Activated CD8-positive, alpha-beta memory T cell treated with anti-CD3 and anti-CD28 coated beads, Interleukin-2, amount 50 U/mL, for 1 hour (primary cell): Measurements from ENCODE around the gene CLEC4D.
"Not testable (repeated sequence)": the region's sequence is repeated elsewhere in the genome, so short reads cannot be mapped to it uniquely, and the experiment has no call there.

ENCODE experiments used
- DNase-seq: peaks from one replicate; pipeline ENCODE4 v3.0.0-alpha.2; 2020; ENCODE audit errors: extremely low read depth

CLEC4D gene

GRCh38 chr12:8513256-8513655 lies at the start of gene CLEC4D:
Gene CLEC4D, plus strand, starts transcription at chr12:8513503. Its CDS starts 230 bp downstream, at chr12:8513733.
- DNase-seq: no peak

DNA sequence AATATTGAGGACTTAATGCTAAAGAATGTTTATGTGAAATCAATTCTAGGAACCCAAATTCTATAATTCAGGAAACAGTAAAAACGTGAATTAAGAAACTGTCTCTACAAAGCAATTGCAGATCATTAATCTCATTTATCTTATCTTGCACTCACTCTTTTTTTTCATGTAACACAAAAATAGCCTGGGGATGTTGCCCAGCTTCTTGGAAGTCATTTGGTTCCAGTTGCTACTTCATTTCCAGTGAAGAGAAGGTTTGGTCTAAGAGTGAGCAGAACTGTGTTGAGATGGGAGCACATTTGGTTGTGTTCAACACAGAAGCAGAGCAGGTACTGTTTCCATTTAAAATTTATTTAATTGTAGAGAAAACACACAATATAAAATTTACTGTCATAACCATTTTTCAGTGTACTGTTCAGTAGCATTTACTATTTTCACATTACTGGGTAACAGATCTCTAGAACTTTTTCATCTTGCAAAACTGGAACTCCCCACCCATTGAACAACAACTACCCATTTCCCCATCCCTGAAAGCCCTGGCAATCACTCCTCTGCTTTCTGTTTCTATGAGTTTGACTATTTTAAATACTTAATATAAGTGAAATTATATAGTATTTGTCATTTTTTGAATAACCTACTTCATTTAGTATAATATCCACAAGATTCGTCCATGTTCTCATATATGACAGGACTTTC lies 47.9 kb upstream of the CLEC4D start:
- DNase-seq: no peak

- no peak for DNase-seq
Measured at GRCh38 chr12:8466241-8466640, 47.1 kb upstream of the CLEC4D start.

DNA sequence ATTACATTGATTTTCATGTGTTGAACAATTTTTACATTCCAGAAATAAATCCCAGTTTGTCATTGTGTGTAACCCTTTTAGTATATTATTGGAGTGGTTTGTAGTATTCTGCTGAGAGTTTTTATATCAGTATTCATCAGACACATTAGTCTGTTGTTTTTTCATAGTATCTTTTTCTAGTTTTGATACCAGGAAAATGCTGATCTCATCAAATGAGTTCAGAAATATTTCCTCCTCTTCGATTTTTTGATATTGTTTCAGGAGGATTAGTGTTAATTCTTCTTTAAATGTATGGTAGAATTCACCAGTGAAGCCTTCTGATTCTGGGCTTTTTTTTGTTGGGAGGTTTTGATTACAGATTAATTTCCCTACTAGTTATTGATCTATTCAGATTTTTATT lies 42.2 kb upstream of the CLEC4D start:
- DNase-seq: no peak

DNA sequence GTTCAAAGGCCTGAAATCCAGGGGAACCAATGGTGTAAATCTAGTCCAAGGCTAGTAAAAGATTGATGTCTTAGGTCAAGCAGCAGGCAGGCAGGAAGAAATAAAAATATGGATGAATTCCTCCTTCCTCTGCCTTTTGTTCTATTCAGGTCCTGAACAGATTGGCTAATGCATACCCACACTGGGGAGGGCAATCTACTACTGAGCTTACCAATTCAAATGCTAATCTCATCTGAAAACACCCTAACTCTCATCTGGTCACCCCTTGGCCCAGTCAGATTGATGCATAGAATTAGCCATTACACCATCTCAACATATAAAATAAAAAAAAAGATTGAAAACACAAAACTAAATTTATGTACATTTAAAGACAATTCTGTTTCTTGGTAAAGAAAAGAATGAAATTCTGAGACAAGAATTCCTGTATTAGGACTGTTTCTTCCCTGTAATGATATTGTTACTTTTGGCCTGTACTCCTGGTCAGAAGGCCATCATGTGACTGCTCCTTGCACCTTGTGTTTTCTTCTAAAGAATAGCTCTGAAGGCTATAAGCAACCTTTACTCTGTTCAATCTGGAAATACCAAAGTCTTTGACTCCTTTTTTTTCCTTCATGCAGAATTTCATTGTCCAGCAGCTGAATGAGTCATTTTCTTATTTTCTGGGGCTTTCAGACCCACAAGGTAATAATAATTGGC lies 37.6 kb upstream of the CLEC4D start:
- DNase-seq: no peak

GRCh38 chr12:8482571-8483061 lies 30.7 kb upstream of the CLEC4D start:
- DNase-seq: no peak

DNA sequence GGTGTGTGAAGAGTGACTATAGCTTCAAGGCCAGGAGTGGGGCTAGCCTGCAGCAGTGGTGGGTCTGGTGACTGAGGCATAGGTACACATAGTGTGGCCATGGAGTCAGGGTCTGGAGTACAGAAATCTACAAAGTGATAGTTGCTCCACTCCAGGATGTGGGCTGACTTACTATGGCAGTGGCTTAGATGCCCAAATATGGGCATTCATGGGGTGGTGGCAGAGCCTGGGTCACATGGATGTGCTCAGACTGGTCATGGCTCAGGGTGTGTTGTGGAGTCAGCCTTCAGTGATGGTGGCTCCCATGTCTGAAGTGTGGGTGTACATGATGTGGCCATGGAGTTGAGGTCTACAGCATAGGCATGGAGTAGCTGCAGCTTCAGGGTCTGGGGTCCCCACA lies 30.2 kb upstream of the CLEC4D start:
- no peak for DNase-seq

DNA sequence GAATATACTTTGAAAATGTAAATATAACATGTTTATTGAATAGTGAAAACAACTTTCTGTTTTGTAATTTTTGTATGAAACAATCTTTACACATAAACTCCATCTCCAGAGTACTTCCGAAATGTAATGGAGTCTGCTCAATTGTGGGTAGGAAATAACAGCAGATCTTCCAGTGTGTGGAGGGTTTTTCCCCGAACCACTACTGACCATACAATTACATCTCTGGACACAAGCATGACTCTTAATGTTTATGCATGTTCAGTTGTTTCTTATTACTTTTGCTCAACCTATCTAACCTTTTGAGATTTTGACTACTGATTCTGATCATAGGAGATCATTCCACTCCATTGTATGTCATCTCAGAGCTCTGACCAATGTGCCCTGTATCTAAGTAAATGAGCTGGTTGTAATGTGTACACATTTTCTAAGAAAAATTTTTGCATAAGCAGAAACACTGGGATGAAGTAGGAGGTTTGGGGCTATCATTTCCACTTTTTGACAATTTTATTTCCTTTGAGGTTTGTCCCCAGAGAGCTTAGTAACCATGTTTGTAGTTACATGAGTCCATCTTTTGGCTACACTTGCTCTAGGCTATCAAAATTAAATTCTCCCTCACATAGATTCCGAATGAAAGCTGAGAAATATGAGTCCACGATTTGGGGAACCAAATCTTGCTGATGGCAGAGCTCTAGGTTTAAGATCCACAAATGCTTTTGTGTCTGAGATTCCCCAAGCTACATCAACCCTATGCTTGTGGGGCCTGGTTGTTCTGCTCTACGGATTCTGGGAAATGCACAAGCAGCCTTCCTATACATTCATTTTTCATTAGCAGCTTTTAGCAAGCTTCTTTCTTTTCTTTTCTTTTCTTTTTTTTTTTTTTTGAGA lies 21.4 kb upstream of the CLEC4D start:
- no peak for DNase-seq

GRCh38 chr12:8493084-8493483 lies 20.2 kb upstream of the CLEC4D start:
- DNase-seq: peak; percentile 13

GRCh38 chr12:8495671-8496070 lies 17.6 kb upstream of the CLEC4D start:
- not testable (repeated sequence) for DNase-seq

DNA sequence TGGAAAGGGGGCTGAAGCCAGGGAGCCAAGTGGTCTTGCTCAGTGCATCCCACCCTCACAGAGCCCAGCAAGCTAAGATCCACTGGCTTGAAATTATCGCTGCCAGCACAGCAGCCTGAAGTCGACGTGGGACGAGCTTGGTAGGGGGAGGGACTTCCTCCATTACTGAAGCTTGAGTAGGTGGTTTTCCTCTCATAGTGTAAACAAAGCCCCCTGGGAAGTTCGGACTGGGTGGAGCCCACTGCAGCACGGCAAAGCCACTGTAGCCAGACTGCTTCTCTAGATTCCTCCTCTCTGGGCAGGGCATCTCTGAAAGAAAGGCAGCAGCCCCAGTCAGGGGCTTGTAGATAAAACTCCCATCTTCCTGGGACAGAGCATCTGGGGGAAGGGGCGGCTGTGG lies 17.2 kb upstream of the CLEC4D start:
- DNase-seq: not testable (repeated sequence)

- no peak for DNase-seq
Measured at GRCh38 chr12:8499616-8500015, 13.7 kb upstream of the CLEC4D start.

- DNase-seq: no peak
Measured at GRCh38 chr12:8501720-8502119, 11.6 kb upstream of the CLEC4D start.

DNA sequence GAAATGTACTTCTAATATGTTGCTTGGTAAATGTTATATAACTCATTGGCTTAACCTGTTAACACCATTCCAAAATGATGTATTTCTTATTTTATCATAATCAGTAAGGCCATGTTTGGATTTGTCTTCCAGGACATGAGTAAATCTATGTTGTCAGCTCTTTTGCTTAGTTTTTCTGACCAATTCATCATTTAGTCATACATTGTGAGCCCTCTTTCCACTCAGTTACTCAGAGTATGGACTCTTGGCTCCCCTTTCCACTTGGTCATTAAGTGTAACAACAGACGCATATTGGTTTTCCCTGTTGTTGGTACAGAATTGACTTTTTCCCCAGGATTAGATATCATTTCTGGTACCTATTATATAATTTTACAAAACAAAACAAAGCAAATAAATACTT lies 9.0 kb upstream of the CLEC4D start:
- DNase-seq: no peak

GRCh38 chr12:8507596-8507995 lies 5.7 kb upstream of the CLEC4D start:
- DNase-seq: no peak

DNA sequence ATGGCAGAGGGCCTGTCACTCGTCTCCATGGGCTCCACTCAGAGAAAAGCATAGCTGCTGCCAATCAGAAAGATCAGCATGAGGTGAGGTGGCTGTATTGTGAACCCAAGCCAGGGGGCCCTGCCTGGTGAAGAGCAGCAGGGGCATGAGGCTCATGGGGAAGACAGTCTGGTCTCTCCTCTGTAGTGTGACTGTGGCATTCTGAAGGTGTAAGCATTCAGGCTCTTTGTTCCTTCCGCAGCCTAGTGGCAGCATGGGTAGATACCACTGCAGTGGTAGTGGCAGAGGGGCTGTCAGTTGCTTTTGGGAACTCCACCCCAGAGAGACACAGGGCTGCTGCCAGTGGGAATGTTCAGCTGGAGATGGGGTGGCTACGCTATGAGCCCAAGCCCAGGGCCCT lies 5.1 kb upstream of the CLEC4D start:
- no peak for DNase-seq

- DNase-seq: no peak
Measured at GRCh38 chr12:8508910-8509841, 4.1 kb upstream of the CLEC4D start.

- no peak for DNase-seq
Measured at GRCh38 chr12:8517971-8518370, 4.7 kb downstream of the CLEC4D start.

DNA sequence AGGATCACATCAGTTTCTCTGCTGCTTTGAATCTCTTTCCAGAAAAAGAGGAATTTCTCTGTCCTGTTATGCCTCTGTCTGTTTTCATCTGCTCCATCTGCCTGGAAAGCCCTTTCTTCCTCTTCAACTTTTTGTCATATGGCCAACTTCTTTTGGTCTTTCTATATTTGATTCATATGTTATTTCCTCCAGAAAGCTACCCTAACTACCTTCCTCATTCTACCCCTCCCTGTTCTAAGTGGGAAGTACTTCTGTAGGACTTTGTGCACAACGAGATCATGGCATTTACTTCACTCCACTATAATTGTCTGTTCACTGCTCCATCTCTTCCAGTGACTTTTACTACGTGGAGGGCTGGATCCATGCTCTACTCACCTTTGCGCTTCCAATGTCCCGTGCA lies 5.9 kb downstream of the CLEC4D start:
- no peak for DNase-seq

GRCh38 chr12:8527250-8528130 lies 14.2 kb downstream of the CLEC4D start:
- DNase-seq: no peak
